Activated CD8-positive, alpha-beta T cell treated with anti-CD3 and anti-CD28 coated beads for 36 hours (primary cell): ENCODE data around the gene TBC1D1. TPM values are rescaled to one million over a fixed set of nuclear protein-coding genes. Genes with fewer than 3 reads are reported as not detected.

Experiments used
- ATAC-seq: fragments of 200-7000 bp; cut with Tn5 transposase; one replicate; pipeline ENCODE4 v1.10.0; 2021; ENCODE audit warnings: mild to moderate bottlenecking, moderate library complexity
- CTCF ChIA-PET: fragments of 350-600 bp; sonication (Branson Sonifier 250); formaldehyde crosslinking; loops from one replicate; lab custom pipeline; 2021; ENCODE audit warnings: antibody characterized with exemption; lab: Charles Lee
- POLR2A ChIA-PET: fragments of 350-600 bp; sonication (Branson Sonifier 250); formaldehyde crosslinking; loops from one replicate; lab custom pipeline; 2021; ENCODE audit warnings: antibody characterized with exemption; lab: Charles Lee
- DNase-seq: peaks from one replicate; pipeline ENCODE4 v3.0.0-alpha.2; 2020
- H3K27ac Mint-ChIP-seq: one replicate; pipeline ENCODE4 v1.8.0; 2021; ENCODE audit warnings: mild to moderate bottlenecking, mixed read lengths
- H3K27me3 Mint-ChIP-seq: one replicate; pipeline ENCODE4 v1.8.0; 2021; ENCODE audit warnings: mixed read lengths
- H3K36me3 Mint-ChIP-seq: one replicate; pipeline ENCODE4 v1.8.0; 2021; ENCODE audit warnings: low read depth, mixed read lengths
- H3K4me1 Mint-ChIP-seq: one replicate; pipeline ENCODE4 v1.8.0; 2021; ENCODE audit warnings: low read depth, mixed read lengths
- H3K4me3 Mint-ChIP-seq: one replicate; pipeline ENCODE4 v1.8.0; 2021; ENCODE audit warnings: mild to moderate bottlenecking, moderate library complexity, mixed read lengths
- H3K9me3 Mint-ChIP-seq: one replicate; pipeline ENCODE4 v1.8.0; 2021; ENCODE audit warnings: mixed read lengths
- intact Hi-C: fragments of 100-400 bp; cut with micrococcal nuclease; formaldehyde crosslinking; loops from one replicate; pipeline ENCODE4 v1.10.0; 2022
- total RNA-seq, 2 experiments: library from RNA; stranded (reverse); gene quantifications; one replicate each; pipeline ENCODE4 v1.2.3, GENCODE V29; 2021
- TF ChIP-seq, protein P1 (sequence below): fragments of 200-600 bp; IDR thresholded peaks from one replicate; pipeline ENCODE4 v1.8.0; 2022; ENCODE audit warnings: antibody characterized with exemption, mild to moderate bottlenecking

TBC1D1 gene
- total RNA-seq, 2 experiments from 2014 or later: 79.4 to 91.4 TPM

GRCh38 chr4:38005637-38006036 lies 114.8 kb downstream of the TBC1D1 start:
- POLR2A ChIA-PET: no interaction called here
- CTCF ChIA-PET: interaction anchor here (1.0 to 1.2 kb wide), 2 partner anchors 27 to 777 kb away, joined by 3 read pairs; no protein-coding TSS in a partner anchor
- no peak overlapping the region for H3K4me3 Mint-ChIP-seq
- ATAC-seq (no peak), DNase-seq (no peak)
- H3K9me3 Mint-ChIP-seq: no peaks in the 10 kb centered on the region
- H3K36me3 Mint-ChIP-seq: peaks cover 2% of the 10 kb centered on the region
- TF ChIP-seq, protein P1, sequence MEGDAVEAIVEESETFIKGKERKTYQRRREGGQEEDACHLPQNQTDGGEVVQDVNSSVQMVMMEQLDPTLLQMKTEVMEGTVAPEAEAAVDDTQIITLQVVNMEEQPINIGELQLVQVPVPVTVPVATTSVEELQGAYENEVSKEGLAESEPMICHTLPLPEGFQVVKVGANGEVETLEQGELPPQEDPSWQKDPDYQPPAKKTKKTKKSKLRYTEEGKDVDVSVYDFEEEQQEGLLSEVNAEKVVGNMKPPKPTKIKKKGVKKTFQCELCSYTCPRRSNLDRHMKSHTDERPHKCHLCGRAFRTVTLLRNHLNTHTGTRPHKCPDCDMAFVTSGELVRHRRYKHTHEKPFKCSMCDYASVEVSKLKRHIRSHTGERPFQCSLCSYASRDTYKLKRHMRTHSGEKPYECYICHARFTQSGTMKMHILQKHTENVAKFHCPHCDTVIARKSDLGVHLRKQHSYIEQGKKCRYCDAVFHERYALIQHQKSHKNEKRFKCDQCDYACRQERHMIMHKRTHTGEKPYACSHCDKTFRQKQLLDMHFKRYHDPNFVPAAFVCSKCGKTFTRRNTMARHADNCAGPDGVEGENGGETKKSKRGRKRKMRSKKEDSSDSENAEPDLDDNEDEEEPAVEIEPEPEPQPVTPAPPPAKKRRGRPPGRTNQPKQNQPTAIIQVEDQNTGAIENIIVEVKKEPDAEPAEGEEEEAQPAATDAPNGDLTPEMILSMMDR: no peak
- peaks cover 51% of the 10 kb centered on the region for H3K4me1 Mint-ChIP-seq
- intact Hi-C loops: no loop called here
- no peak overlapping the region for H3K27ac Mint-ChIP-seq
- no peaks in the 10 kb centered on the region for H3K27me3 Mint-ChIP-seq

DNA sequence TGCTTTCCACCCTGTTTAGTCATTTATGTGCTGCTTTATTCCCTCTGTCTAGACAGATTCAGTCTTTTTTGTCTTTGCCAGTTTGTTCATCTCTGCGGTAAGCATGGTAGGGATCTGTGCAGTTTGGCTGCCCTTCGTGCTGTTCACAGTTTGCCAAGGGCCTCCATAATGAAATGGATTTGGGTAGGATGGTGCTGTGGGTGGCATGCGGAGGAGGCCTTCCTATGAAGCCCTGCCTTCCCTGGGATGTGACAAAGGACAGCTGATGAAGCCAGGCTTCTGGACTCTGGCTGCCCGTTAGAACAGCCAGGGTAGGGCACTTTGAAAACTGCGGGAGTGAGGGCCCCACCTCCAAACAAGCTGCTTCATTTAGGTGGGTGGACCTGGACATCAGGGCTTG lies 116.8 kb downstream of the TBC1D1 start:
- Mint-ChIP-seq H3K27ac (no peak overlapping the region), H3K27me3 (no peaks in the 10 kb centered on the region), H3K4me1 (peaks cover 57% of the 10 kb centered on the region), H3K4me3 (no peak overlapping the region), H3K36me3 (peaks cover 2% of the 10 kb centered on the region), H3K9me3 (no peaks in the 10 kb centered on the region)
- no peak for DNase-seq
- ChIA-PET CTCF (no interaction called here), POLR2A (interaction anchor here (1.0 kb wide), 1 partner anchor 31 kb away, joined by 3 read pairs; no protein-coding TSS in a partner anchor)
- TF ChIP-seq, protein P1: no peak
- no peak for ATAC-seq
- intact Hi-C loops: no loop called here

DNA sequence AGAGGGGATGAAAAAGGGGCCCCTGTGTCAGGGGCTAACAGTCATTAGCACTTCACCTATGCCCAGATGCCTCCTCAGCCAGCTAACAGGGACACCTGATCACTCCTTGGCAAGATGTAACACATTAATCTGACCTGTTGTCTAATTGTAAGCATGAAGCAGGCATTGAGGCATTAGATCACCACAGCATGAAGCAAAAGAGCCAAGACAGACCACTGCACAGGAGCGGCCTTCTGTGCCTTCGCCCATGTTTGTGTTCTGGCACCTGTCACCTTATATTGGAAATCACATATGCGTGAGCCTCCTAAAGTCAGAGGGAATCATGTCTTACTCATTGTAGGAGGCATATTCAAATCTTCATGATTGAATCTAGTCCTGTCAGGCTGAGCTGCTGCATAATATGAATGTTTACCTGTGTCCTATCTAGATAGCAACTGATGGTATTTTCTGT lies 117.7 kb downstream of the TBC1D1 start:
- Mint-ChIP-seq H3K4me1 (peaks cover 51% of the 10 kb centered on the region), H3K27ac (no peak overlapping the region), H3K27me3 (no peaks in the 10 kb centered on the region), H3K36me3 (peaks cover 2% of the 10 kb centered on the region), H3K4me3 (no peak overlapping the region), H3K9me3 (no peaks in the 10 kb centered on the region)
- ATAC-seq (no peak), DNase-seq (no peak)
- CTCF ChIA-PET: interaction anchor here (0.9 kb wide), 1 partner anchor 27 kb away, joined by 3 read pairs; no protein-coding TSS in a partner anchor
- POLR2A ChIA-PET: interaction anchor here (1.0 kb wide), 1 partner anchor 32 kb away, joined by 3 read pairs; no protein-coding TSS in a partner anchor
- TF ChIP-seq, protein P1: no peak
- intact Hi-C loops: no loop called here

DNA sequence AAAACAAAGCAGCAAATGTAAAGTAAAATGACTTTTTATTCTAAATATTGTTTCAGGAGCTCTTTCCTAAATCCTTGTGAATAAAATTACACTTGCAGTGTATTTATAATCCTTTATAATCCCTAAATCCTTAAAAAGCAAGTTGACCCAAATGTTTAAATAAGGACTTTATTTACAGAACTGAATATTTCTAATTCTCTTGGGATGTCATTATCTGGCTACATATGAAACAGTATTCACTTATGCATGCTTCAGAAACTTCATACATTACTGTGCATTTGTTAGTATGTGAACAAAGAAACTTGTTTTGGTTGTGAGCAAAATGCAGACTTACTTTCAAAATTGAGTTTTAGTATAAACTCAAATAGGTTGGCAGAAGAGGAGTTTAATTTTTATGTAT lies 118.5 kb downstream of the TBC1D1 start:
- H3K9me3 Mint-ChIP-seq: no peaks in the 10 kb centered on the region
- peaks cover 5% of the 10 kb centered on the region for H3K36me3 Mint-ChIP-seq
- H3K4me1 Mint-ChIP-seq: peaks cover 46% of the 10 kb centered on the region
- TF ChIP-seq, protein P1: no peak
- no peak overlapping the region for H3K27ac Mint-ChIP-seq
- intact Hi-C loops: no loop called here
- H3K4me3 Mint-ChIP-seq: no peak overlapping the region
- ChIA-PET CTCF (no interaction called here), POLR2A (no interaction called here)
- no peaks in the 10 kb centered on the region for H3K27me3 Mint-ChIP-seq
- no peak for ATAC-seq
- no peak for DNase-seq

- peaks cover 40% of the 10 kb centered on the region for H3K4me1 Mint-ChIP-seq
- no peak overlapping the region for H3K4me3 Mint-ChIP-seq
- intact Hi-C loops: no loop called here
- no peaks in the 10 kb centered on the region for H3K9me3 Mint-ChIP-seq
- CTCF ChIA-PET: no interaction called here
- POLR2A ChIA-PET: no interaction called here
- no peak for DNase-seq
- H3K27me3 Mint-ChIP-seq: no peaks in the 10 kb centered on the region
- ATAC-seq: no peak
- peaks cover 8% of the 10 kb centered on the region for H3K36me3 Mint-ChIP-seq
- TF ChIP-seq, protein P1: no peak
- no peak overlapping the region for H3K27ac Mint-ChIP-seq
These were observed 119.1 kb downstream of the TBC1D1 start for GRCh38 chr4:38009949-38010348.
